ENCODE data around the gene B3GNT7.
"Not testable (repeated sequence)": the region's sequence is repeated elsewhere in the genome, so short reads cannot be mapped to it uniquely, and the experiment has no call there.

GRCh38 chr2:231401101-231401500 is 5.6 kb downstream of the B3GNT7 start:
- not testable (repeated sequence) for TF ChIP-seq CTCF (IDR thresholded peaks at IDR 0.05 in 8 of 11, conservative IDR thresholded peaks at IDR 0.05 in 3 of 11); POLR2A (IDR thresholded peaks at IDR 0.05); POLR2AphosphoS5 (IDR thresholded peaks at IDR 0.05)

All from spleen (tissue), 7 donors.